HepG2 (cell line): ENCODE data around the gene USP34. TPM values are rescaled to one million over a fixed set of nuclear protein-coding genes. Genes with fewer than 3 reads are reported as not detected.

Source experiments
- ETS1 ChIP-seq: sonication (generic); formaldehyde crosslinking; IDR thresholded peaks from 2 replicates; pipeline ENCODE4 v1.4.0; 2020; ENCODE audit warnings: missing genetic modification reagents
- GZF1 ChIP-seq: sonication (generic); formaldehyde crosslinking; IDR thresholded peaks from 2 replicates; pipeline ENCODE4 v1.5.1; 2020; ENCODE audit warnings: mild to moderate bottlenecking, missing genetic modification reagents
- KMT2B ChIP-seq: IDR thresholded peaks from 2 replicates; pipeline ENCODE4 v1.6.1; 2016; ENCODE audit warnings: missing genetic modification reagents, missing compliant biosample characterization
- MED8 ChIP-seq: sonication (generic); formaldehyde crosslinking; IDR thresholded peaks from 2 replicates; pipeline ENCODE4 v1.8.1; 2023; ENCODE audit warnings: mild to moderate bottlenecking, missing genetic modification reagents; ENCODE audit not compliant: insufficient replicate concordance
- MXD1 ChIP-seq: sonication (generic); formaldehyde crosslinking; IDR thresholded peaks from 2 replicates; pipeline ENCODE4 v1.4.0; 2020; ENCODE audit warnings: mild to moderate bottlenecking, missing genetic modification reagents
- MYC ChIP-seq: sonication (generic); formaldehyde crosslinking; IDR thresholded peaks from 2 replicates; pipeline ENCODE4 v1.9.0; 2021; ENCODE audit warnings: missing genetic modification reagents, borderline replicate concordance
- WIZ ChIP-seq: sonication (generic); formaldehyde crosslinking; IDR thresholded peaks from 2 replicates; pipeline ENCODE4 v1.5.1; 2020; ENCODE audit warnings: mild to moderate bottlenecking, missing genetic modification reagents
- ZBTB10 ChIP-seq: sonication (generic); formaldehyde crosslinking; IDR thresholded peaks from 2 replicates; pipeline ENCODE4 v1.4.0; 2020; ENCODE audit warnings: missing genetic modification reagents, borderline replicate concordance
- ZGPAT ChIP-seq: IDR thresholded peaks from 2 replicates; pipeline ENCODE4 v1.6.1; 2016; ENCODE audit warnings: mild to moderate bottlenecking
- ZNF224 ChIP-seq: sonication (generic); formaldehyde crosslinking; IDR thresholded peaks from 2 replicates; pipeline ENCODE4 v1.5.0; 2020; ENCODE audit warnings: mild to moderate bottlenecking, missing genetic modification reagents
- ZNF326 ChIP-seq: sonication (generic); formaldehyde crosslinking; IDR thresholded peaks from 2 replicates; pipeline ENCODE4 v1.4.0; 2020; ENCODE audit warnings: missing genetic modification reagents, borderline replicate concordance
- ZNF441 ChIP-seq: sonication (generic); formaldehyde crosslinking; IDR thresholded peaks from 2 replicates; pipeline ENCODE4 v1.7.0; 2021; ENCODE audit warnings: missing genetic modification reagents, borderline replicate concordance
- ZNF512 ChIP-seq: sonication (generic); formaldehyde crosslinking; IDR thresholded peaks from 2 replicates; pipeline ENCODE4 v1.4.0; 2020; ENCODE audit warnings: mild to moderate bottlenecking, missing genetic modification reagents
- ZNF878 ChIP-seq: sonication (generic); formaldehyde crosslinking; IDR thresholded peaks from 2 replicates; pipeline ENCODE4 v1.8.1; 2023; ENCODE audit warnings: mild to moderate bottlenecking, missing genetic modification reagents, moderate library complexity
- polyA plus RNA-seq, 8 experiments: library from polyadenylated mRNA; depleted of rRNA in 3 of 8; stranded (reverse) in 7 of 8; unstranded in 1 of 8; fragments of >200 nt; fragmentation: Illumina TruSeq in 4 of 8; extraction: Trizol in 4 of 8; gene quantifications; 2 replicates each; pipeline versions ENCODE4 v1.2.1 to v1.2.3, GENCODE V29; 2011 to 2016; ENCODE audit warnings: low read depth in 4 of 8, missing spikeins in 1 of 8, mixed read lengths in 1 of 8; ENCODE audit not compliant: insufficient read depth in 1 of 8
- total RNA-seq, 5 experiments: library from RNA; depleted of rRNA; stranded (reverse); fragments of >200 nt; fragmentation: Illumina TruSeq; extraction: Trizol; gene quantifications; 2 replicates each; pipeline ENCODE4 v1.2.3, GENCODE V29; 2016; ENCODE audit warnings: low read depth in 1 of 5

Gene USP34
- total and polyA plus RNA-seq, 2 of the 13 experiments (the other 11 are each of a cell fraction or from before 2014, with no cell fraction given) = 99.2 to 100 TPM

GRCh38 chr2:61470965-61471904 lies at the start of gene USP34 (continued):
- TF ChIP-seq MED8 (CRISPR knock-in tag) = no peak
- TF ChIP-seq ZNF441 (CRISPR knock-in tag) = peak; percentile 46; the same call in 1 of the 2 replicates
- peak; percentile 86 for TF ChIP-seq WIZ (CRISPR knock-in tag)
- TF ChIP-seq MXD1 = no peak
- TF ChIP-seq ZNF224 (CRISPR knock-in tag) = no peak
- TF ChIP-seq ZNF512 = peak; percentile 36; the same call in 1 of the 2 replicates
- peak; percentile 77; the same call in 1 of the 2 replicates for TF ChIP-seq MYC (CRISPR knock-in tag)
- peak; percentile 92; the same call in 1 of the 2 replicates for TF ChIP-seq ZBTB10 (CRISPR knock-in tag)
- 0 out of 2 replicates have a peak, but pooled peaks have one; percentile 85 for TF ChIP-seq GZF1 (CRISPR knock-in tag)
- TF ChIP-seq KMT2B (CRISPR knock-in tag) = peak; percentile 90
- TF ChIP-seq ZNF326 (CRISPR knock-in tag) = no peak
- TF ChIP-seq ETS1 (CRISPR knock-in tag) = peak; percentile 13; the same call in 1 of the 2 replicates
- TF ChIP-seq ZNF878 (CRISPR knock-in tag) = peak; percentile 75; the same call in 1 of the 2 replicates
- TF ChIP-seq ZGPAT (CRISPR knock-in tag) = peak; percentile 84; the same call in 1 of the 2 replicates
